Cardiac muscle cell (in vitro differentiated cells and primary cell): Measurements from ENCODE around the gene CMSS1. TPM values are rescaled to one million over a fixed set of nuclear protein-coding genes. Genes with fewer than 3 reads are reported as not detected.

Experiments used
- DNase-seq, 2 donors: peaks; one replicate each; pipeline versions ENCODE4 v3.0.0 to v3.0.0-alpha.2; 2010 to 2017; ENCODE audit warnings: low read depth in 1 of 2, low spot score in 1 of 2
- H3K27ac ChIP-seq: fragments of 200-600 bp; sonication (generic); 2 replicates; pipeline ENCODE4 v1.5.1; 2016
- H3K27me3 ChIP-seq: fragments of 200-600 bp; sonication (generic); 2 replicates; pipeline ENCODE4 v1.6.0; 2016; ENCODE audit warnings: control low read depth
- H3K36me3 ChIP-seq: fragments of 200-600 bp; sonication (generic); 2 replicates; pipeline ENCODE4 v1.5.1; 2016; ENCODE audit warnings: control low read depth
- H3K4me1 ChIP-seq: fragments of 200-600 bp; sonication (generic); 2 replicates; pipeline ENCODE4 v1.8.1; 2017; ENCODE audit warnings: low read depth, mild to moderate bottlenecking, mixed run types
- H3K4me3 ChIP-seq: fragments of 200-600 bp; sonication (generic); 2 replicates; pipeline ENCODE4 v1.5.1; 2016; ENCODE audit warnings: mild to moderate bottlenecking
- H3K9me3 ChIP-seq: fragments of 200-600 bp; sonication (generic); 2 replicates; pipeline ENCODE4 v1.5.1; 2017; ENCODE audit warnings: low read depth, mild to moderate bottlenecking, control low read depth
- polyA plus RNA-seq: library from polyadenylated mRNA; unstranded; fragments of >200 nt; fragmentation: Nextera tagmentation; extraction: Ambion mirVana; gene quantifications from 2 replicates; pipeline ENCODE4 v1.2.1, GENCODE V29; 2016
- total RNA-seq: library from RNA; depleted of rRNA; stranded (reverse); fragments of >200 nt; gene quantifications from 2 replicates; pipeline ENCODE4 v1.2.3, GENCODE V29; 2016
- TF ChIP-seq, protein P1 (sequence below): IDR thresholded peaks from 2 replicates; pipeline ENCODE4 v1.5.1; 2012; ENCODE audit warnings: low read depth, mild to moderate bottlenecking, low read length

CMSS1 gene
- total and polyA plus RNA-seq, 2 experiments from 2014 or later: 13.1 to 32.9 TPM

DNA sequence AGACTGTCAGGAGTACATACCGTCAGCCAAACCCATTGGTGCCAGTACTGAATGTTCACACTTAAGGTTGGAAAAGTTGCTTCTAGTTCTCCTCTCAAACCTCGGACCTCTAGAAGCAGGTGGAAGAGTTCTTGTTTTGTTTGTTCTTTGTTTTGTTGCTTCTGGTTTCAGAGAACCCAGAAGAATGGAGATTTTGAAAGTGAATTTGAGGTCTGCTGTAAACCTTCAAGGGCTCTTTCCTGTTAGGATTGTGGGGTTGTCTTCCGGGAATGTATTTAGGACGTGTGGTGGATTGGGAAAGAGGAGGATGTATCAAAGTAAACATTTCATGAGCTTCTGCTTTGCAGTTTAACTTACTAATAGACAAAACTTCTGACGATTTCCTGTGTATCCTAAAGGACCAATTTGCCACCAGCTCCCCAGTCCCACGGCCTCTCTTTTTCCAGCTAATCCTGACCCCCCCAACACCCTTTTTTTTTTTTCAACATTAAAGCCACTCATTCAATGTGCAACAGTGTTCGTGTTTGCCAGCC, 246.3 kb downstream of the CMSS1 start:
- no peaks in the 10 kb centered on the region for H3K9me3 ChIP-seq
- peak in 1 of 2 donors; percentile 66 for DNase-seq
- TF ChIP-seq, protein P1, sequence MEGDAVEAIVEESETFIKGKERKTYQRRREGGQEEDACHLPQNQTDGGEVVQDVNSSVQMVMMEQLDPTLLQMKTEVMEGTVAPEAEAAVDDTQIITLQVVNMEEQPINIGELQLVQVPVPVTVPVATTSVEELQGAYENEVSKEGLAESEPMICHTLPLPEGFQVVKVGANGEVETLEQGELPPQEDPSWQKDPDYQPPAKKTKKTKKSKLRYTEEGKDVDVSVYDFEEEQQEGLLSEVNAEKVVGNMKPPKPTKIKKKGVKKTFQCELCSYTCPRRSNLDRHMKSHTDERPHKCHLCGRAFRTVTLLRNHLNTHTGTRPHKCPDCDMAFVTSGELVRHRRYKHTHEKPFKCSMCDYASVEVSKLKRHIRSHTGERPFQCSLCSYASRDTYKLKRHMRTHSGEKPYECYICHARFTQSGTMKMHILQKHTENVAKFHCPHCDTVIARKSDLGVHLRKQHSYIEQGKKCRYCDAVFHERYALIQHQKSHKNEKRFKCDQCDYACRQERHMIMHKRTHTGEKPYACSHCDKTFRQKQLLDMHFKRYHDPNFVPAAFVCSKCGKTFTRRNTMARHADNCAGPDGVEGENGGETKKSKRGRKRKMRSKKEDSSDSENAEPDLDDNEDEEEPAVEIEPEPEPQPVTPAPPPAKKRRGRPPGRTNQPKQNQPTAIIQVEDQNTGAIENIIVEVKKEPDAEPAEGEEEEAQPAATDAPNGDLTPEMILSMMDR: no peak
- peaks cover 6% of the 10 kb centered on the region for H3K4me1 ChIP-seq
- H3K27me3 ChIP-seq: no peaks in the 10 kb centered on the region
- H3K4me3 ChIP-seq: no peak overlapping the region
- no peak overlapping the region for H3K27ac ChIP-seq
- no peaks in the 10 kb centered on the region for H3K36me3 ChIP-seq

DNA sequence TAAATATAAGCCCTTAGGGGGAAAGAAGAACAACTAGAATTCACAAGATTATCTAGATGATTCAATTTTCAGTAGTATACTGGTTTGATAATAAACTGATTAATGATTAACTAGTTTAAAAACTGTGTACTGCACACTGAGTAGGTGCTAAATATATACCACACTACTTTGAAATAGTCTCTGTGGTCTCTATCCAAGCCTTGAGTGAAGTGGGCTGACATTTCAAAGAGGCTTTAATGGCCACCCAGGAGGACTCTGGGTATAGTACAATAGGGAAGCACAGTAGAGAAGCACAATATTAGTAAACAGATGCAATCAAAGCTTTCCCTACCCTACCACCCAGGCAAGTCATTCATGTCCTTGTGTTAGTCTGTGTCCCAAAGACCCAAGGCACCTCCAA, 249.9 kb downstream of the CMSS1 start:
- peak in 1 of 2 donors; percentile 38 for DNase-seq
- TF ChIP-seq, protein P1: no peak
- no peaks in the 10 kb centered on the region for H3K9me3 ChIP-seq
- no peak overlapping the region for H3K4me3 ChIP-seq
- peaks cover 6% of the 10 kb centered on the region for H3K4me1 ChIP-seq
- H3K27me3 ChIP-seq: no peaks in the 10 kb centered on the region
- no peak overlapping the region for H3K27ac ChIP-seq
- no peaks in the 10 kb centered on the region for H3K36me3 ChIP-seq

DNA sequence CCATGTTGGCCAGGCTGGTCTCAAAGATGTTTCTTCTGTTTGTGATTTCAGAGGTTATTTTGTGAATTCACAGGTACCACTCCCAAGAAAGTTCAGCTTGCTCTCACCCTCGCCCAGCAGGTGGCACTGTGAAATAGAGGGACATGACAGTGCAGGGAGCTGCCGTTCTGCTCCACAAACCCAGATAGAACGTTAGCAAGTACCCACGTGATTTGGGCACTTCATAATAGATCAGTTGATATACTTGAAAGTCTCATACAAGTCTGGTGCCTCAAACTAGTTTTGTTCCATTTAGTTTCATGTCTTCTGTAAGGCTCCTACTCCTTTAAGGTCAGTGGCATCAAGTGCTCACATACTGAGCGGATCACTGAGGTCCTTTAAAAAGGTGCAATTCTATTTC, 251.2 kb downstream of the CMSS1 start:
- Histone ChIP-seq H3K4me1 (peaks cover 8% of the 10 kb centered on the region), H3K27ac (no peak overlapping the region), H3K36me3 (no peaks in the 10 kb centered on the region), H3K27me3 (no peaks in the 10 kb centered on the region), H3K9me3 (no peaks in the 10 kb centered on the region), H3K4me3 (no peak overlapping the region)
- TF ChIP-seq, protein P1: peak; percentile 75
- peak; percentile 77 to 86 for DNase-seq

DNA sequence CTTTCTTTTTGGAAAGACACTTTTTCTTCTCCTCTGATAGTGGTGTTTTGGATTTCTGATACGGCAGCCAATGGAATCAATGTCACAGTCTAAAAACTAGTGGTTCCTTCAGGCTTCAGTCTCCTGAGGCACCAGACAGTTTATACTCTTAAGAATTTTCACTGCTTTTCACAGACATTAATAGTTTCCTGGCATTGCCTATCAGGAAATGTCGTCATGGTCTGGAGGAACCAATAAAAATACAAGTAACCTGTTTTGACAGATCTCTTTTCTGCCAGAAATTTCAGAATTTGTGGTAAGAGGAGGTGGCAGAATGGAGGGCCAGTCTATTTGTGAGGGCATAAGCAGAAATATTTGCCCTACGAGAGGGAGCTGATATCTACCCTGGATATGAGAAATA, 251.8 kb downstream of the CMSS1 start:
- Histone ChIP-seq H3K9me3 (no peaks in the 10 kb centered on the region), H3K36me3 (no peaks in the 10 kb centered on the region), H3K4me3 (no peak overlapping the region), H3K4me1 (peaks cover 14% of the 10 kb centered on the region), H3K27ac (no peak overlapping the region), H3K27me3 (no peaks in the 10 kb centered on the region)
- TF ChIP-seq, protein P1: no peak
- DNase-seq: no peak

DNA sequence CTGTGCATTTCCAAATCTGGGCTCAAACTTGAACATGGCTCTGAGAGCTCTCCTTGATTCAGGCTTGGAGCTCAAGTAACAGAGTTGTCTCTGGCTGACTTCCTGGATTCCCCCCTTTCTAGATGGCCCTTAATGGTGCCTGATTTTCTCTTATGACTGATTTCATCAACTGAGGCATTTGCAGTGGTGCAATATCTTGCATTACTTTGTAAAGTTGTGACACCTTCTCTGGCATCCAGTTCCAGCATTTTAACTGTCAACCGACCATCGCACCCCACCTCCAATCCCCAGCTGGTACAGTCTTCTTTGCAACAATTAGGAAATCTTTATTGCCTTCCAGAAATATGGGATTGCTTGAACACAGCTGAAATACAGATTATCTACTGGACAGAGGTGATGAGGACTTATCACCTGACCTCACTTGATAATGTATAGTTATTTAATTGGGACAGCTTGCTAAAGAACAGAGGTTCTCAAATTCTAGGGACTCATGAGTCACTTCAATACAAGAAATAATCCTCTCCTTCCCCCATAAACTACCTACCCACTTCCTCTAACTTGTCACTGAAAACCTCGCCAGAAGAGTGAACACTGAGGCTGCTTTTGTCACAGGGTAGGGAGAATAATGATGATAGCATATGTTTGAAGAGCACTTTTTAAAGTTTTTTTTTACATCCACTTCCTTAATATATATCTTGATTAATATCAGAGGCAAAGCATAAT, 254.8 kb downstream of the CMSS1 start:
- Histone ChIP-seq H3K36me3 (no peaks in the 10 kb centered on the region), H3K27me3 (no peaks in the 10 kb centered on the region), H3K4me1 (peaks cover 28% of the 10 kb centered on the region), H3K4me3 (no peak overlapping the region), H3K27ac (no peak overlapping the region), H3K9me3 (no peaks in the 10 kb centered on the region)
- TF ChIP-seq, protein P1: no peak
- peak in 1 of 2 donors; percentile 52 for DNase-seq
